Activated CD4-positive, CD25-positive, alpha-beta regulatory T cell treated with anti-CD3 and anti-CD28 coated beads, Interleukin-2, amount 50 U/mL, for 72 hours (primary cell): ENCODE data around the gene DTD1.

Source experiments
- DNase-seq: peaks from one replicate; pipeline ENCODE4 v3.0.0; 2021

Gene DTD1

DNA sequence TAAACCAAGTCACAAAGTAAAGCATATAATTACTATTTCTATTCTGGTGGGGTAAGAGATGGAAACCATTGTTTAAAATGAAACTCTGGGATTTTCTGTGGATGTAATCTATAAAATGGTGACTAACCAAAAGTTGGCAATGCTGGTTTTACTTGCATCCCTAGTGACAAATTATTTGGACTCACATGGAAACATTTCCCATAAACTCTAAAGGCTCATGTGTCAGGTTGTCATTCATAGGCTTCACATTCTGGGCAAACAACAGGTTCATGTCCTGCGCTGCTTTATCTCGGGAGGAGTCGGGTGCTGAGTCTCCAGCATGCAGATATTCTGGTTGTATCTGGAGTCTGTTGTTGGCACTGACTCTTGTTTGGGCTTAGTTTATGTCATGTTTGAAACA, 127.7 kb downstream of the DTD1 start:
- no peak for DNase-seq

GRCh38 chr20:18717062-18717461, 129.2 kb downstream of the DTD1 start:
- DNase-seq: no peak

GRCh38 chr20:18718129-18718528, 130.3 kb downstream of the DTD1 start:
- no peak for DNase-seq

- no peak for DNase-seq
Observed at GRCh38 chr20:18719426-18719825, 131.6 kb downstream of the DTD1 start.

DNA sequence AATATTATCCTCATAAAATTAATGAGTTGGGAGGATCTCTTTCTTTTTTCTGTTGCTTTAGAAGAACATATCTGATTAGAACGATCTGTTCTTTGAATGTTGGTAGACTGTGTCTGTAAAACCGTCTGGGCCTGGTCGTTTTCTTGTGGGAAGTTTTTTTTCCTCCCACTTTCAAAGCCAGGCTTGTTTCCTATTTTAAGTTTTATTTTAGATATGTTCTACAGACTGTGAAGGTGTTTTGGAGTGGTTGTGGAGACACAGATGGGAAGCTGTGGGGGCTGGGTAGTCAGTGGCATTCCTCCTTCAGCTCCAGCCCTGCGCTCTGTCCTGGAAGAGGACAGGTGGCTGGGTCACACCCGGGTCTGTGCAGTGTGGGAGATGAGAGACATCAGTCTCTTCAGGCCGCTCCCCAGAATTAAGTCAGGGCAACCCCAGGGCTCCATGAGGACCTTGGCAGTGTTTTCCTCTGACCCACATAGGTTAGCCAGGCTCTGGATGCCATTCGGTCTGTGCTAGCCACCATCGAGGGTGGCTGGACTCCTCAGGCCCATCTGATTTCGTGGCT, 133.8 kb downstream of the DTD1 start:
- no peak for DNase-seq

DNA sequence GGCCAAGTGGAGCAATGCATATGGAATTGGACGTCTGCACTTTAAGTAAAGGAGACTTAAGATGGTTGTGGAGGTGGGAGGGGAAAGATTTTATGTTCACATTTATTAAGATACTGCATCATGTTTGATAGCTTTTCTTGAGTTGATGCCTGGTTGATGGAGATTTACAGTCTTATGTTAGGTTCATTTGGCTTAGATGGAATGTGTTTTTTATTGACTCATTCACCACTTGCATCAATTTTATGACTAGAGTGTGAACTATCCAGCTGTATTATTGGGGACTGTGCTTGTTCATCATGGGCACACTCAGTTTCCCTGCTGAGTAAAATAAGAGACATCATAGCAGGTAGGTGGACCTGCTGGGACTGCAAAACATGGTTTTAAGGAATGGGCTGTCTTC, 134.5 kb downstream of the DTD1 start:
- no peak for DNase-seq

- no peak for DNase-seq
Observed at GRCh38 chr20:18724077-18724476, 136.2 kb downstream of the DTD1 start.

- no peak for DNase-seq
Observed at GRCh38 chr20:18724788-18725464, 137.1 kb downstream of the DTD1 start.

GRCh38 chr20:18727032-18727508, 139.2 kb downstream of the DTD1 start:
- DNase-seq: no peak

DNA sequence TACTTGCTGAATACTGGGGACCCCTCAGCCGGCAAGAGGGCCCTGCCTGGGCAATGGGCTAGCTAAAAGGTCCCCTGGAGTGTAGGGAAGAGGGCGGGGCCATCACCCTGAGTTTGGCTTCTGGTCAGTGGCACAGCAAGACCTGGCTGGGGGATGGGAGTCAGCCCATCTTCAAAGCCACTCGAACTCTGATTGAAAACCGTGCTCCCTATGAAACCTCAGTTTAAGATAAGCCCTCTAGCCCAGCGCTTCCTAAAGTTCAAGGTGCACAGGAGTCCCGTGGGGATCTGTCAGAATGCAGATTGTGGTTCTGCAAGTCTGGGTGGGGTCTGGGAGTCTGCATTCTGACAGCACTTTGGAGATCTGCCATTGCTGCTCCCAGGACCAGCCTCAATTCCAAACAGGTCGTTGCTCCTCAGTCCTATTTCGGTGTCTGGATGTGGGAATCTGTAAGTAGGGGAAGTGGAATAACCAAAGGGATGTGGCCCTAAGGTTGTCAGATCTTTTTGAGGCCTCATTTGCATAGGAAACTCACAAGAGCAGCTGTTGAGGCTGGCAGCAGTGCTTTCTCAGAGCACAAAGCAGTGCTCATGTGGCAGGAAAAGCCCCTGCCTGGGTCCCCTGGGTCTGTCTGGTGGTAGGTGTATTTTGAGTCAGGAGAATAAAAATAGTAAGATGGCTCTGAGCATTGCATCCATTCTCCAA, 140.5 kb downstream of the DTD1 start:
- no peak for DNase-seq

DNA sequence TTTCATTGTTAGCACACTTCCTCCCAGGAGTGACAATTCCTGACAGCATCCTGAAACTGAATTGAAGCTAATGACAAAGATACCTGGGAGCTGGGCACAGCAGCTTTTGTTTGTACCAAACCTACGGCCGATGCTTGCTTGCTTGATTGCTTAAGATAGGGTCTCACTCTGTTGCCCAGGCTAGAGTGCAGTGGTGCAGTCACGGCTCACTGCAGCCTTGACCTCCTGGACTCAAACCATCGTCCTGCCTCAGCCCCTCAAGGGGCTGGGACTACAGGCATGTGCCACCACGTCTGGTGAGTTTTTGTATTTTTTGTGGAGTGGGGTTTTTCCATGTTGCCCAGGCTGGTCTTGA, 141.0 kb downstream of the DTD1 start:
- no peak for DNase-seq

- DNase-seq: no peak
Observed at GRCh38 chr20:18729231-18729825, 141.5 kb downstream of the DTD1 start.

DNA sequence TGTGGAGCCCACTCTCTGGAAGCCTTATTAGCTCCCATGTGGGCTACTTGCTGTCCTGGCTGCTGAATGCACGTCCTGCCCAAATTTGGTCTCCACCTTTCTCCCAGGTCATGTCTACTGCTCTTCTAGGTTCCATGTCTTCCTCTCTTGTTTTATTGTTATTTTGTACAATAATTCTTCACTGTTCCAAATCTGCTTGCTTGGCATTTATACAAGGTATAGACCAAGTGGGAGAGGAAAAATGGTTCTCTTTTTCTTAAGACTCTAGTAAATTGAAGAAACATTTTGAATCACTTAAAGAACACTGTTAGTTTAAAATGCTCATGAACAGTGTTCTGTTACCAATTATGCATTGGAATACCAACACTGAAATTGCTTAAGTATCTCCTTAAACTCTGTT, 144.1 kb downstream of the DTD1 start:
- DNase-seq: no peak

GRCh38 chr20:18734525-18735189, 146.8 kb downstream of the DTD1 start:
- no peak for DNase-seq

- DNase-seq: no peak
Observed at GRCh38 chr20:18737140-18737539, 149.3 kb downstream of the DTD1 start.

DNA sequence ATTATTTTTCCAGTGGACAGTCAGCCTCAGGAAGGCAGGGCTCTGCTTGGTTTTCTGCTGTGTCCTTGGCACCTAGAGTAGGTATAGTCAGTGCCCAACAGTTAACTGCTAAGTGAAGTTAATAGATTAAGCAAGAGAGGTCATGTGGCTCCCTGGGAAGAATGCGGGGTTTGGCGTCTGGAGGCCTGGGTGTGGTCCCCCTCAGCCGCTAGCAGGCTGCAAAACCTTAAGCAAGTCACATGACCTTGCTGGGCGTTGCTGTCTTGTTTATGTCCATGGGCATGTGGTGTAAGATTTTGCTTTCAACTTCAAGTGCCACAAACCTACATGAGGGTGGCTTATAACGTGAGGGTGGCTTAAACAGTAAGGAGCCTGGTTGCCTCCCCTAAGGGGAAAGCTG, 150.2 kb downstream of the DTD1 start:
- no peak for DNase-seq

DNA sequence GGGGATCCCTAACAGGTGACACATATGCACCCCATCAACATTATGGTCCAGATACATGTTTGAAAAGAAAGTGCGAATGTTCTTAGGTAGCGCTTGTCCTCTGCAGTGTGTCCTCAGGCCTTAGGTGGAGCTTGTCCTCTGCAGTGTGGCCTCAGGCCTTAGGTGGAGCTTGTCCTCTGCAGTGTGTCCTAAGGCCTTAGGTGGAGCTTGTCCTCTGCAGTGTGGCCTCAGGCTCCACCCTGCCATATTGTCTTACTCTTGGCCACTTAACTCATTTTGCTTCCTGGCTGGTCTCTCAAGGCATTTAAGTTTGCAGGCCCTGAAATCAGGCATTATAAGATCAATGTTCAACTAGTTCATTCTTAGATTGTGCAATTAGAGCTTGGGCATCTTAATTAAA, 151.0 kb downstream of the DTD1 start:
- no peak for DNase-seq

- DNase-seq: no peak
Observed at GRCh38 chr20:18739751-18740166, 151.9 kb downstream of the DTD1 start.

DNA sequence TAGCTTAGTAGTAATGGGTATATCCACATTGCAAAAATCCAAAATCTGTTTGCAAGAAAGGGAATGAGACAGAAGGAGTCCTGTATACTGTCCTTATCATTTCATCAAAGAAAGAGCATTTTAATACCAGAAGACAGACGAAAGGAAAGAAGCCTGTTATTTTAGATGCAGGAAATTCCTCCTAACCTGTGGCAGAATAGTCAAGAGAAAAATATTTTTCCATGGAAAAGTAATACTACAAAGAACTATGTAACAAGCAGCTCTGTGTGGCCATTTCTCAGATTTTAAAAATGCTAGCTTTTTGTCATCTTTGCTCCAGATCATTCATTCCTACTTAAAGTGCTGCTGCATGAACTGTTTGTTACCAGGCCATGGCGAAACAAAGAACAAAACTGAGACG, 152.9 kb downstream of the DTD1 start:
- no peak for DNase-seq

GRCh38 chr20:18742841-18743240, 155.0 kb downstream of the DTD1 start:
- DNase-seq: no peak

DNA sequence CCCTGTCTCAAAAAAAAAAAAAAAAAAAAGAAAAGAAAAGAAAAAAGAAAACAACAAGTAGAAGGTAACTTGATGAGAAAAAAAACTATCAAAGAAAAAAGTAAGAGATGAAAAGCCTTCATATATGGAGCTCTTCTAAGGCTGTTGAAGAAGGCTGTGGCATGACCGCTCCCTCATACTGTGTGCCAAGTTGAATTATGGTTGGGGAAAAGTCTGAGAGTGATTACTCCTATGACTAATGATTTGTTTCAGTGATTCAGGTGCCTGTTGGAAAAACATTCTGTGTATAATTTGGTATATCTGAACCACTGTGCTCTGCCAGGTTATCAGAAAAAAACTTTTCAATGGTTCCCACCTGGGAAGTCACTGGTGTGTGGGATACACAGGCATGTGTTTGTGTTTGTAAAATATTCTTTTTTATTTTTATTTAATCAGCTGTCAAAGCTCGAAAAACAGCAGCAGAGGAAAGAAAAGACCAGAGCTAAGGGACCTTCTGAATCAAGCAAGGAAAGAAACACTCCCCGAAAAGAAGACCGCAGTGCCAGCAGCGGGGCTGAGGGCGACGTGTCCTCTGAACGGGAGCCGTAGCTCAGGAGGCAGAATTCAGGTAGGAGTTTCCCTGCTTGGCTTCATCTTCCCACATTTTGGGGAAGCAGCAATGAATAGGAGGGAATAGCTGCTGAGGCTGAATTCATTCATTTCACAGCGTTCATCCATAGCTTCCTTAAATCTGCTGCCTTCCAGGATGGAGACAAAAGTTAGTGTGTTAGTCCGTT, 156.0 kb downstream of the DTD1 start:
- no peak for DNase-seq

- no peak for DNase-seq
Observed at GRCh38 chr20:18747090-18747489, 159.2 kb downstream of the DTD1 start.

DNA sequence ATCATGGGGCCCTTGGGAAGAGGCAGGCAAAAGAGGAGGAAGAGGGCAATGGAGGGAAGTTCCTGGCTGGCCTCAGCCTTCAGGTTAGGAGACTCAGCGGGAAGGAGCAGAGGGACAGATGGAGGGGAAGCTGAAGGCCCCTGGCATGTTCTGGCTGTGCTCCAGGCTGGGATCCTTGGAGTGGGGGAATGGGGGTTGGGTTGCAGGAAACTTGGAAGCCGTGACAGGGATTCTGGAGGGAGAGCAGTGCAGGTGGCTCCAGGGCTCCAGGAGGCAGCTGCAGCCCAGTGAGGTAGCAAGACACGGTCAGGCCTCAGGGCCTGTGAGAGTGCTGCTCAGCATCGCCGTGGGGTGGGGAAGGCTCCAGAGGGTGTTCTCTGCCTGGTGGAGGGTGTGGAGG, 161.1 kb downstream of the DTD1 start:
- DNase-seq: no peak
